GM19099 (cell line): ENCODE data around the gene ABCB9.

ENCODE experiments used
- POLR2A ChIP-seq: IDR thresholded peaks from 3 replicates; pipeline ENCODE4 v1.6.1; 2011; ENCODE audit warnings: low read depth; ENCODE audit not compliant: insufficient read length; ENCODE audit errors: extremely low read depth

The ABCB9 gene

GRCh38 chr12:122893208-122894153, 72.8 kb downstream of the ABCB9 start:
- TF ChIP-seq POLR2A: no peak

- no peak for TF ChIP-seq POLR2A
These were observed 74.4 kb downstream of the ABCB9 start for GRCh38 chr12:122891661-122892525.

DNA sequence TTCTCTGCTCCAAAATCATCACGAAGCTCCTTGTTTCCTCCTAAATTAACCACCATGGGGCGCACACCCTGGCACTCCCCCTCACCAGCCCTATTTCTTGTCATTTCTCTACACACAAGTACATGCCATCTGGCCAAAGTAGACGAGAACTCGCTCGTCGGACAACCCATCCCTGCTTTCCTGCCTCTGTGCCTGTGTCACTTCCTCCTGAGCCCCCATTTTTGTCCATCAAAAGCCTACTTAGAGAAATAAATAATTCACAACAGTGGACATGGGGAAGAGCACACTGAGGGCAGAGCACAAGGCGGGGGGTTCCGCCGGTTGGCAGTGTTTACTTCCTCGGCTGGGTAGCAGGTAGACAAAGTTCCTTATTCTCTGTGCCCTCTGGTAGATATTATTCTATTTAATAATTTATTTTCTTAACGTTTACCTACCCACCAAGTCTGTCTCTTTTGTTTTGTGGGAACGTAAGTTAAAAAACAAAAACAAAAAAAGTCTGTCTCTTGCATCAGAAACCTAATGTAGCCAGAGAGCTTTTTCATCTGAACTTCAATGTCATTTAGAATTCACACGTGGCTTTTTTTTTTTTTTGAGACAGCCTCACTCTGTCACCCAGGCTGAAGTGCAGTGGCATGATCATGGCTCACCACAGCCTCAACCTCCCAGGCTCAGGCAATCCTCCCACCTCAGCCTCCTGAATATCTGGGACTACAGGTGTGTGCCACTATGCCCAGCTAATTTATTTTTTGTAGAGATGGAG, 76.3 kb downstream of the ABCB9 start:
- no peak for TF ChIP-seq POLR2A

GRCh38 chr12:122888232-122888752, 78.0 kb downstream of the ABCB9 start:
- TF ChIP-seq POLR2A: no peak

DNA sequence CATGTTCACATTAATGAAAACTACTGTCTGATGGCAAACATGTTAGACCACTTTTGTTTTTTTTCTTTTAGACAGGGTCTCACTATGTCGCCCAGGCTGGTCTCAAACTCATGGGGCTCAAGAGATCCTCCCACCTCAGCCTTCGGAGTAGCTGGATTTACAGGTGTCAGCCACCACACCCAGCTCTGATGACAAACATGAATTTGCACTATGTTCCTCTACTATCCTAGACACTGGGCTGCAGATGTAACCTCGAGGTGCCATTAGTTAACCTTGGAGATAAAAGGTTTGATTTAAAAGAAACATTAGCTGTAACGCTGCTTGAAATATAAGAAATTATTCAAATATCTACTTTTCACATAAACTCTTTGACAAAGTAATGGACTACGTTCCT, 78.4 kb downstream of the ABCB9 start:
- no peak for TF ChIP-seq POLR2A

DNA sequence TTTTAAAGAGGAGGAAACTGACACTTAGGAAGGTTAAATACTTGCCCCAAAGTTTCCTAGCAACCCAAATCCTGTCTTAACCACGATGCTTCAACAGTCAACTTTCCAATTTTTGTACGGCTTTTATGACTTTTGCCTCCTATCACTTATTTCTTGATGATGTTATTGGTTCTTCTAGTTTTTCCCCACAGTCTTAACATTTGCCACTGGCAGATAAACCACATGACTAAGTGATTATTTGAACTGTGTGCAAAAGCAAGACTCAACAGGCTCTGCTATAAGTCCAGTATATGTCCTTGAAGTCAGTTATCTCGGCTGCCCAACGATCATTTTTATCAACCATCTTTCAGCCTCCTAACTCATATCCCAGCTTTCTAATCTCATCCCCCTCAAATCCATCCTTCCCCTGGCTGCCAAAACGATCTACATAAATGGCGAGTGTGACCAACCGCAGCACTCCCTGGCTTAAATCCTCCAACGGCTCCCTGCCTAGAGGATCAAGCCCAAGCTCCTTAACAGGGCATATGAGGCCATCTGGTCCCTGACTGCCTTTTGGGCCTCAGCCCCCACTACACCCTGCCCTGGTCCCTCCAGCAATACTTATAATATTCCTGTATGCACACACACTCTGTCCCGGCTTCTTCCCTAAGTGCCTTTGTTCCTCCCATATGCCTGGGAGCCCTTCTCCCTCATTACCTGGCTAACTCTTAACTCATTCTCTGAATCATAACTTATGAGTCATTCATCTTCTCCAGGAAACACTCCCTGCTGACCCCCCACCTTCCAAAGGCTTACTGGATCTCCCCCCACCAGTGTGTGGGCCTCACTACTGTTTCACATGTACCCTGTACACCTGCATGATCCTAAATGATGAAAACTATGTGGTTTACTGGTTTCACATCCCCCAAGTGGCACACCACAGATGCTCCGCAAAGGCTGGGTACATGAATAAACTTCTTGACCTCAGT, 79.1 kb downstream of the ABCB9 start:
- no peak for TF ChIP-seq POLR2A

DNA sequence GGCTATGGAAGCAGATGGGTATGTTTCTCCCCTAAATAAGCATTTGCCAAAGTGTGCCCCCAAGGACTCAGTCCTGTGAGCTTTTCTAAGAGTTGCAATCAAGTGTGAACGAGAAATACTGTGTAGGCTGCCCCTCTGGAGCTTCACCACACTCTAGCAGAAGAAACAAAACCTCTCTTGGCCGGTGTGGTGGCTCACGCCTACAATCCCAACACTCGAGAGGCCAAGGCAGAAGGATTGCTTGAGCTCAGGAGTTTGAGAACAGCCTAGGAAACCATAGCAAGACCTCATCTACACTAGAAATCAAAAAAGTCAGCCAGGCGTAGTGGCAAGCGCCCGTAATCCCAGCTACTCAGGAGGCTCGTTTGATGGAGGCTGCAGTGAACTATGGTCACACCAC, 80.1 kb downstream of the ABCB9 start:
- no peak for TF ChIP-seq POLR2A

GRCh38 chr12:122884860-122885259, 81.4 kb downstream of the ABCB9 start:
- no peak for TF ChIP-seq POLR2A

DNA sequence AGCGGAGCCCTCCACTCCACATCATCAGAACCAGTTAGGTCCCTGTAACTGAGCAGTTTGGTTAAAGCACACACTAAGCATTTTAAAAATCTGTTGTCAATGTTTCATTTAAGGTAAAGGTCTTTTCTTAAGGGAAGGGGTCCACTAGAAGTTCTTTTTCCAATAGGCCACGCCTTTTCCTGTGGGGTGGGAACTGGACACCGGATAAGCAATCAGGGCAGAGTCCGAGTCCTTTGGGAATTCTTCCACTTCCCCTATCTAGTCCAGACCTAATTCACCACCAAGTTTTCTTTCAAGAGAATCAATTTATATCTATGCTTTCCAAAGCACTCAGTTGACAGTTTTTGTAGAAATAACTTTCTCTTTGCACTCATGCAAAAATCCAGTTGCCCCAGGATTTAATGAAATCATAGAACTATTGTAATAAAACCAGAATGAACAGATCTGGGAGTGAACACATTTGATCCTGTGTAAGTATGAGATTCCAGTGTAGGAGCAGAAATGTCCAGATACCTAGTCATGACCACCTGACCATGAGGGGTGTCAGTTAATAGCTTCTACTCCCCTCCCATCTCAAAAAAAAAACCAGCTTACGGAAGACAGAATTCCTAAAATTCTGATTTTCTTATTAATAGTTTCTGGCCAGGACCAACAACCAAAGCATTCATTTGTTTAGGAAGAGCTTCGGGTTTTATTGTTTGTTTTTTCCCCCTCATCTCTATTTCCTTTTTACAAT, 82.0 kb downstream of the ABCB9 start:
- TF ChIP-seq POLR2A: no peak

GRCh38 chr12:122882908-122883558, 83.2 kb downstream of the ABCB9 start:
- TF ChIP-seq POLR2A: no peak

DNA sequence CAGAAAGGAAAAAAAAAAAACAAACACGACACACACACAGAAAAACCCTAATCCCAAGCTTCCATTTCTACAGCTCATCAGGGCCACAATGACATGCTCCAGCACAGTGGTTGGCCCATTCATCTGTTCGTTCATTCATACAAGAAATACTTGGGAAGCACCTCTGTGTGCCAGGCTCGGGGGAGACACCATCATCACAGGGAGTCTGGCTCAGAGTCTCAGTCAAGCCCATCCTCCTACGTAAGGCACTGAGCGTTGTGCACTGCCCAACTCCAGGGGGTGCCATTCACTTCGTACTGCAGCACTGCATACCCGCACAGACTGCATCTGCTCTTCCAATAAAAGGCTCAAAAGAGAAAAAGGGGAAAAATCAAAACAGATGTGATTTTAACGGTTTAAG, 85.6 kb downstream of the ABCB9 start:
- no peak for TF ChIP-seq POLR2A

DNA sequence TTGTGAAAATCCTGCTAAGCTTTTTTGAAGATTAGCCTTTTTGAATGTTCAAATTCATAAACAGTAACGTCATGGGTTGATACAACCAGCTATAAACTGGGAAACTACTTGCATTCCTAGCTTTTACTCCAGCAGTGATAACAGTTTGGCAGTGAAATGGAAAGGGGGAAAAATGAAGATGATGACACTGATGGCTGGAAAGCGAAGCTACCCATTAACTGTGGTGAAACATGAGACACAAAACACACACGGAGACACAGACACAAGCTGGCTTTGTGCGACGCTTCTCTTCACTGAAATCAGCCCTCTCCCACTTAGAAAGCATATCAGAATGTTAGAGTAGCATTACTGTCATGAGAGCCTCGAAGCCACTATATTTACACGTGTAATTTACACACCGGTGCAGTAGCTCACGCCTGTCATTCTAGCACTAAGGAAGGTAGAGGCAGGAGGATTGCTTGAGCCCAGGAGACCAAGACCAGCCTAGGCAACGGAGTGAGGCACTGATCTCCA, 86.1 kb downstream of the ABCB9 start:
- TF ChIP-seq POLR2A: no peak
